A673 (cell line): ENCODE results near the gene COPS7A.

Experiments
- EZH2 ChIP-seq: fragments of 200-600 bp; sonication (generic); IDR thresholded peaks from 2 replicates; pipeline ENCODE4 v1.6.1; 2017; ENCODE audit warnings: borderline replicate concordance, low read depth, mild to moderate bottlenecking, mixed read lengths, antibody characterized with exemption, low read length; ENCODE audit not compliant: poor library complexity, severe bottlenecking
- TF ChIP-seq, protein P1 (sequence below): fragments of 300-800, 200-600 bp; sonication (generic); conservative IDR thresholded peaks from 2 replicates; pipeline ENCODE4 v1.5.1; 2017; ENCODE audit warnings: low read depth, mild to moderate bottlenecking, antibody characterized with exemption, low read length, moderate library complexity, mixed read lengths

DNA sequence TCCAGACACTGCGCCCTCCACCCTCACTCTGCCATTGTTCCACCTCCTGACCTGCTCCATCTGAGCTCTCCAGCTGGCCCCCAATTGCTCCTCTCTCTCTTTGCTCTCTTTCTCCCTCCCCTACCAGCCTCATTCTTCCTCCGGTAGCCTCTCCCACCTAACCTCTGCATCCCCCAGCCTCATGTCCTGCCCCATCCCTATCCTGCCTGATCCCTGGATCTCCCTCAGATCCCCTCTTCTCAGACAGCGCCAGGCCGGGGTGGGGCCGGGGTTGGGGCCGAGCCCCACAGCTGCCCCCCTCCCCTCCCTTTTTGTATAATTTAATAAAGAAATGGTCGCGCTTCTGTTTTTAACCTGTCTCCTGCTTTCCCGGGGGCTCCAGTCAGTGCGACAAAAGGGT lies 46.8 kb downstream of the COPS7A start:
- TF ChIP-seq, protein P1, sequence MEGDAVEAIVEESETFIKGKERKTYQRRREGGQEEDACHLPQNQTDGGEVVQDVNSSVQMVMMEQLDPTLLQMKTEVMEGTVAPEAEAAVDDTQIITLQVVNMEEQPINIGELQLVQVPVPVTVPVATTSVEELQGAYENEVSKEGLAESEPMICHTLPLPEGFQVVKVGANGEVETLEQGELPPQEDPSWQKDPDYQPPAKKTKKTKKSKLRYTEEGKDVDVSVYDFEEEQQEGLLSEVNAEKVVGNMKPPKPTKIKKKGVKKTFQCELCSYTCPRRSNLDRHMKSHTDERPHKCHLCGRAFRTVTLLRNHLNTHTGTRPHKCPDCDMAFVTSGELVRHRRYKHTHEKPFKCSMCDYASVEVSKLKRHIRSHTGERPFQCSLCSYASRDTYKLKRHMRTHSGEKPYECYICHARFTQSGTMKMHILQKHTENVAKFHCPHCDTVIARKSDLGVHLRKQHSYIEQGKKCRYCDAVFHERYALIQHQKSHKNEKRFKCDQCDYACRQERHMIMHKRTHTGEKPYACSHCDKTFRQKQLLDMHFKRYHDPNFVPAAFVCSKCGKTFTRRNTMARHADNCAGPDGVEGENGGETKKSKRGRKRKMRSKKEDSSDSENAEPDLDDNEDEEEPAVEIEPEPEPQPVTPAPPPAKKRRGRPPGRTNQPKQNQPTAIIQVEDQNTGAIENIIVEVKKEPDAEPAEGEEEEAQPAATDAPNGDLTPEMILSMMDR, result no peak
- TF ChIP-seq EZH2, result no peak
